A673 (cell line): ENCODE data around the gene MAN2A2. TPM values are rescaled to one million over a fixed set of nuclear protein-coding genes. Genes with fewer than 3 reads are reported as not detected.

Experiments
- BruUV-seq: library from RNA; stranded (reverse); fragments of 400-500 nt; replicated peaks from 2 replicates; lab custom pipeline; 2021; lab: Mats Ljungman, UMichigan
- CTCF ChIA-PET: fragments of 300-600 bp; sonication (Branson Sonifier 250); formaldehyde crosslinking; loops from one replicate; lab custom pipeline; 2022; ENCODE audit warnings: antibody characterized with exemption; lab: Charles Lee
- POLR2A ChIA-PET: fragments of 300-600 bp; sonication (Branson Sonifier 250); formaldehyde crosslinking; loops from one replicate; lab custom pipeline; 2022; ENCODE audit warnings: antibody characterized with exemption; ENCODE audit not compliant: low non-redundant PET; lab: Charles Lee
- DNase-seq: peaks from one replicate; pipeline ENCODE4 v3.0.0-alpha.2; 2015; ENCODE audit warnings: low spot score
- H3K27ac ChIP-seq: fragments of 200-600 bp; sonication (generic); 2 replicates; pipeline ENCODE4 v1.5.1; 2016; ENCODE audit warnings: mixed run types, low read depth, mild to moderate bottlenecking, mixed read lengths, antibody characterized with exemption, low read length; ENCODE audit not compliant: poor library complexity, severe bottlenecking
- H3K27me3 ChIP-seq: fragments of 200-600 bp; sonication (generic); replicated peaks from 2 replicates; pipeline ENCODE4 v1.6.1; 2017; ENCODE audit warnings: mixed run types, low read depth, mild to moderate bottlenecking, mixed read lengths, antibody characterized with exemption, low read length; ENCODE audit not compliant: insufficient read depth, poor library complexity
- H3K36me3 ChIP-seq: fragments of 200-600 bp; sonication (generic); 2 replicates; pipeline ENCODE4 v1.6.1; 2016; ENCODE audit warnings: mixed run types, mild to moderate bottlenecking, mixed read lengths, antibody characterized with exemption, low read length; ENCODE audit not compliant: insufficient read depth, poor library complexity, severe bottlenecking
- H3K4me1 ChIP-seq: fragments of 200-600 bp; sonication (generic); 2 replicates; pipeline ENCODE4 v1.6.1; 2017; ENCODE audit warnings: mixed run types, mild to moderate bottlenecking, mixed read lengths, antibody characterized with exemption, low read length; ENCODE audit not compliant: insufficient read depth, poor library complexity, severe bottlenecking
- H3K4me3 ChIP-seq: fragments of 200-600 bp; sonication (generic); 2 replicates; pipeline ENCODE4 v1.5.1; 2016; ENCODE audit warnings: low read depth, mixed run types, mild to moderate bottlenecking, mixed read lengths, low read length; ENCODE audit not compliant: poor library complexity, severe bottlenecking
- H3K9me3 ChIP-seq: fragments of 200-600 bp; sonication (generic); 2 replicates; pipeline ENCODE4 v1.6.1; 2016; ENCODE audit warnings: mixed run types, low read depth, mild to moderate bottlenecking, mixed read lengths, antibody characterized with exemption, low read length; ENCODE audit not compliant: poor library complexity, severe bottlenecking
- EZH2 ChIP-seq: fragments of 200-600 bp; sonication (generic); IDR thresholded peaks from 2 replicates; pipeline ENCODE4 v1.6.1; 2017; ENCODE audit warnings: borderline replicate concordance, low read depth, mild to moderate bottlenecking, mixed read lengths, antibody characterized with exemption, low read length; ENCODE audit not compliant: poor library complexity, severe bottlenecking
- intact Hi-C: fragments of 100-400 bp; cut with micrococcal nuclease; formaldehyde crosslinking; loops from one replicate; pipeline ENCODE4 v1.10.0; 2022; ENCODE audit not compliant: unreplicated experiment
- total RNA-seq: library from RNA; stranded (reverse); gene quantifications from 2 replicates; pipeline ENCODE4 v1.2.3, GENCODE V29; 2021
- TF ChIP-seq, protein P1 (sequence below): fragments of 300-800, 200-600 bp; sonication (generic); conservative IDR thresholded peaks from 2 replicates; pipeline ENCODE4 v1.5.1; 2017; ENCODE audit warnings: low read depth, mild to moderate bottlenecking, antibody characterized with exemption, low read length, moderate library complexity, mixed read lengths

MAN2A2 gene
- total RNA-seq, 1 experiment from 2014 or later: 75.7 TPM

GRCh38 chr15:90857883-90858443, 45.1 kb upstream of the MAN2A2 start:
- H3K27ac ChIP-seq: no peak overlapping the region
- no peaks in the 10 kb centered on the region for H3K9me3 ChIP-seq
- no peak for DNase-seq
- ChIA-PET POLR2A (no interaction called here), CTCF (no interaction called here)
- H3K27me3 ChIP-seq: no peaks in the 10 kb centered on the region
- intact Hi-C loops: no loop called here
- TF ChIP-seq EZH2: no peak
- TF ChIP-seq, protein P1, sequence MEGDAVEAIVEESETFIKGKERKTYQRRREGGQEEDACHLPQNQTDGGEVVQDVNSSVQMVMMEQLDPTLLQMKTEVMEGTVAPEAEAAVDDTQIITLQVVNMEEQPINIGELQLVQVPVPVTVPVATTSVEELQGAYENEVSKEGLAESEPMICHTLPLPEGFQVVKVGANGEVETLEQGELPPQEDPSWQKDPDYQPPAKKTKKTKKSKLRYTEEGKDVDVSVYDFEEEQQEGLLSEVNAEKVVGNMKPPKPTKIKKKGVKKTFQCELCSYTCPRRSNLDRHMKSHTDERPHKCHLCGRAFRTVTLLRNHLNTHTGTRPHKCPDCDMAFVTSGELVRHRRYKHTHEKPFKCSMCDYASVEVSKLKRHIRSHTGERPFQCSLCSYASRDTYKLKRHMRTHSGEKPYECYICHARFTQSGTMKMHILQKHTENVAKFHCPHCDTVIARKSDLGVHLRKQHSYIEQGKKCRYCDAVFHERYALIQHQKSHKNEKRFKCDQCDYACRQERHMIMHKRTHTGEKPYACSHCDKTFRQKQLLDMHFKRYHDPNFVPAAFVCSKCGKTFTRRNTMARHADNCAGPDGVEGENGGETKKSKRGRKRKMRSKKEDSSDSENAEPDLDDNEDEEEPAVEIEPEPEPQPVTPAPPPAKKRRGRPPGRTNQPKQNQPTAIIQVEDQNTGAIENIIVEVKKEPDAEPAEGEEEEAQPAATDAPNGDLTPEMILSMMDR: no peak
- no peaks in the 10 kb centered on the region for H3K36me3 ChIP-seq
- no TSS peak for BruUV-seq
- H3K4me1 ChIP-seq: no peaks in the 10 kb centered on the region
- no peak overlapping the region for H3K4me3 ChIP-seq

DNA sequence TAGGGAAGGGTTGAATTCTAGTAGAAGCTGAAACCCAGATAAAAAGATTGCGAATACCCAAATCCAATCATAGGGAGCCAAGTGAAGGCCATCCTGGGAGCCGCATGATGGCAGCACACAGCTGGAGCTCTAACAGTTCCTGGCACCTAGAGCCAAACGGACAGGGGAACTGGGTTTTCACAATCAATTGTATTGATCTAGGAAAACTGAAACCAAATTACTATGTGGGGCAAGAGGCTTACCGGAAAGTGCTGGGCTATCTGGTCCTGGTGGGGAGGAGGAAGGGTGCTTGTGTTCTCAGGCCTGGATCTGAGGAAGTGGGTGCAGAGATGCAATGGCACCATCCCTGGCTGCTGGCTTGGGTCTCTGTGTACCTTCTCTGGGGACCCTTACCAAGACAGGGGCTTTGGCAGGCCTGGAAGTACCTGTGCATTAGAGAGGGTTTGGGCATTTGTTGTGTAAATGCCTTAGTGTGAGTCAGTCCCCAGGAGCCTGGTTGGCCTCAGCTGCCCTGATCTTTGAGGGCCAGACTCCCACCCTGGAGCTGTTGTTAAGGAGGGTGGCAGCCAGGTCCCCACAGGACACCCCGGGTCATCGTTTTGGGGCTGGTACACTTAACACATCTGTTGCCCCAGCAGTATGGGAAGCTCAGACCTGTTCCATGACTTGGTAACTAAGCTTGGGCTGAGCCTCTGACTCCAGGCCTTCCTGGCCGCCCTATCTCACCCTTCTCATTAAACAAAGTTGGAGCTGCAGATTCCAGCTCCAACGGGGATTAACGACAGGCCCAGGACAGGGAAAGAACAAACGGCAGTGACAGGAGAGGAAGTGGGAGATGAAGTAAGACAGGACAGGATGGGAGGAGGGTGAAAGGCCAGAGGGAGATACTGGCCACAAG, 43.6 kb upstream of the MAN2A2 start:
- no peaks in the 10 kb centered on the region for H3K9me3 ChIP-seq
- H3K36me3 ChIP-seq: no peaks in the 10 kb centered on the region
- no peaks in the 10 kb centered on the region for H3K4me1 ChIP-seq
- no peak overlapping the region for H3K4me3 ChIP-seq
- H3K27ac ChIP-seq: no peak overlapping the region
- no peaks in the 10 kb centered on the region for H3K27me3 ChIP-seq
- no peak for TF ChIP-seq EZH2
- TF ChIP-seq, protein P1: no peak
- intact Hi-C loops: no loop called here
- CTCF ChIA-PET: no interaction called here
- DNase-seq: no peak
- POLR2A ChIA-PET: no interaction called here
- BruUV-seq: no TSS peak

GRCh38 chr15:90860450-90860849, 42.7 kb upstream of the MAN2A2 start:
- Histone ChIP-seq H3K27ac (no peak overlapping the region), H3K27me3 (no peaks in the 10 kb centered on the region), H3K36me3 (no peaks in the 10 kb centered on the region), H3K9me3 (no peaks in the 10 kb centered on the region), H3K4me1 (no peaks in the 10 kb centered on the region), H3K4me3 (no peak overlapping the region)
- intact Hi-C loops: no loop called here
- TF ChIP-seq EZH2: no peak
- TF ChIP-seq, protein P1: no peak
- DNase-seq: no peak
- no TSS peak for BruUV-seq
- CTCF ChIA-PET: no interaction called here
- POLR2A ChIA-PET: no interaction called here
